Activated CD8-positive, alpha-beta memory T cell treated with anti-CD3 and anti-CD28 coated beads, Interleukin-2, amount 50 U/mL, for 4 hours (primary cell): ENCODE data around the gene OLFML2B.
"Not testable (repeated sequence)": the region's sequence is repeated elsewhere in the genome, so short reads cannot be mapped to it uniquely, and the experiment has no call there.

Experiments used
- DNase-seq: peaks from one replicate; pipeline ENCODE4 v3.0.0-alpha.2; 2020

The OLFML2B gene

GRCh38 chr1:162033428-162033827, 9.8 kb upstream of the OLFML2B start:
- no peak for DNase-seq

- no peak for DNase-seq
These were observed 7.2 kb upstream of the OLFML2B start for GRCh38 chr1:162030759-162031280.

DNA sequence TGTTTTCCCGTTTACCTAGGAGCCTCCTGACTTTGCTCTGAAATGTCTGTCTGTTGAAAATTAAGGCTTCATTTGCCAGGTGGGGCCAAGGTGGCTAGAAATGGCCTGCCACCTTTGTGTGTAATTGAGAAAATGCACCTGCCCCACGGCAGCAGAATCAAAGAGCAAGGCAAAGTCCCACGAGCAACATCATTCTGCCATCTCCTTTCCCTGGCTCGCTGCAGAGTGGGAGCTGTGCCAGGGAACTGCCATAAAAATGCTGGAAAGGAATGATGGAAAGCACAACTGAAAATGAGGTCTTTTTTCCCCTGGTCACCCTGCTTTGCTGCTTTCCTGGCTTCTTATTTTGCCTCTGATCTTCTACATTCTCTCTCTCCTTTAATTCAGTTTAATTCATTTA, 5.5 kb upstream of the OLFML2B start:
- no peak for DNase-seq

GRCh38 chr1:162028726-162029125, 5.1 kb upstream of the OLFML2B start:
- DNase-seq: no peak

- no peak for DNase-seq
These were observed 3.2 kb upstream of the OLFML2B start for GRCh38 chr1:162026881-162027280.

- DNase-seq: no peak
These were observed 1.9 kb upstream of the OLFML2B start for GRCh38 chr1:162025541-162025940.

GRCh38 chr1:162023181-162023546, 505 bp downstream of the OLFML2B start:
- DNase-seq: no peak

GRCh38 chr1:162022626-162023025, 1.0 kb downstream of the OLFML2B start:
- no peak for DNase-seq

DNA sequence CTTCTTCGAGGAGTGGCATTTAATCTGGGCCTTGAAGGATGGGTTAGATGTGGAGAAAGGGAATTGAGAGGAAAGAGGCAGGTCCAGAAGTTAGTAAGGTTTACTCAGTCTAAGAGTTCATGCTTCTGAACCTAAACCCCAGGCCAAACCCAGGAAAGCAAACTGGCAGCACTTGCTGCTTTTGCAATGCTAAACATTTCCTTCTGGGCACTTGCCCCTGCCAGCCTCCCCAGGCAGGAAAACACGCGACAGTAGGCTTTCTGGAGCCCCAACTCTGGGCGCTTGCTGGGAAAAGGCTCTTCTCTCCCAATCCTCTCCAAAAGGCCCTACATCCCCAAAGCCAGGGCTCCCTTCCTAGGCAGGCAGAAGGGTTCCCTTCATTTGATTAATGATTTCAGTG, 2.5 kb downstream of the OLFML2B start:
- no peak for DNase-seq

DNA sequence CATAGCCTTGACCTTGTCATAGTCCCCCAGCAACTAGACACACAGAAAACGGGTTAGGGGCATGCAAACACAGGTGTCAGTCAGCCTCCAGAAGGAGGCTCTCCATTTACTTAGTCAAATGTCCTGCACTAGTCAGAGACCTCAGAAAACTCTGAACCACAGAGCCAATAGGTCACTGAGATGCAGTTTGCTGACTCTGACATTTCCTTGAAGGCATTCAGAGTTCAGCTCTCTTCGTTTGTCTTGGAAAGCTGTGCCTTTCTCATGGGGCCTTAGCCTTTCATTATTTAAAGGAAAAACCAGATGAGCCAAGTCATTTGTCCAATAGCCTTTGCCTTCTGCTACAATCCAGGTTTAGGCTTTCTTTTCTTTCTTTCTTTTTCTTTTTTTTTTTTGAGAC, 3.5 kb downstream of the OLFML2B start:
- no peak for DNase-seq

DNA sequence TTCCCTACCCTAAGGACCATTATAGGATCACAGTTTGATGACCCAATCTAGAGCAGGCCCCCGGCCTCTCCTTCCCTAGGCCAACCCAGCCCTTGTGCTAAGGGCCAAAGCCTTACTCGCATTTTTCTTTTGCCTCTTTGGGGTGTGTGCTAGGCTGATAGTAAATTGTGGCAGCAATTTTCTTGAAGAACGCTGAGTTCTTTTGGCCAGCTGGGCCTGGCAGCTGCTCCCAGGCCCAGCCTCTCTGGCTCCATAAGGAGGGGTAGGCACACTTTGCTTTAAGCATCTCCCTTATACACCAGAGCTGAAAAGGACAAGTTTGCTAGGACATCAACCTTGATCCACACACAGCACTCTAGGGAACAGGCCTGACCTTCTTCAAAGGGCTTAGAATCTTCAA, 4.2 kb downstream of the OLFML2B start:
- DNase-seq: no peak

- DNase-seq: no peak
These were observed 4.7 kb downstream of the OLFML2B start for GRCh38 chr1:162019006-162019405.

- DNase-seq: no peak
These were observed 5.3 kb downstream of the OLFML2B start for GRCh38 chr1:162018418-162018817.

GRCh38 chr1:162017791-162018190, 5.9 kb downstream of the OLFML2B start:
- DNase-seq: not testable (repeated sequence)

GRCh38 chr1:162016631-162017030, 7.0 kb downstream of the OLFML2B start:
- no peak for DNase-seq

DNA sequence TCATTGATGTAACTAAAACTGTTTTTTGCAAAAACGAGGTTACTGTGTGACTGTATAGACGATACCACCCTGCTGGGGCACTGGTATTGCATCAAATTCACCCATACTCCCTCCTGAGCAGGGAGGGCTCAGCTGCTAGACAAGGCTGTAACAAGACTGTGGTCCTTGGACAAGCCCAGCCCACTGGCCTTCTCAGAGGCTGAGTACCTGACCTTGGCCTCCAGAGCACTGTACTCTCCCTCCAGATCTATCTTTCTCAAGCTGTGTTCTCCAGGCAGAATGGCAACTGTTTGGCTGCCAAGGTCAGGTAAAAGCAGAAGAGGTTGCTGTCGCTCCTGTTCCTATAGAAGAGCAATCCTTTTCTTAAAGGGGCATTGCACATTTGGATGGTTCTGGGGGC, 8.5 kb downstream of the OLFML2B start:
- DNase-seq: no peak

- no peak for DNase-seq
These were observed 9.5 kb downstream of the OLFML2B start for GRCh38 chr1:162014202-162014601.

DNA sequence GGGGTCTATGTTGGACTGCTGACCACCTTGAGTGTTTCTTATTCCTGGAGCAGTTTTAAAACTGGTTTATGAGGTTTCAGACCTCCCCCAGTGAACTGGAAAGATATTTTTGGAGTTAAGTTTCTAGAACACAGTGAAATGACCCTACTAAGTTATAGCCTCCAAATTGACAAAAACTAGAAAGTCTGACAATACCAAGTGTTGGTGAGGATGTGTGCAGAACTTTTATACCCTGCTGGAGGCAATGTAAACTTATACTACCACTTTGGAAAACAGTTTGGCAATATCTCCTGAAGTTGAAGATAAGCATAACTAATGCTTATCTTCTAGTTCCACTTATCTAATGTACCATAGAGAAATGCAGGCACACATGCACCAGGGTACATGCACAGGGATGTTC, 10.4 kb downstream of the OLFML2B start:
- DNase-seq: no peak

- DNase-seq: no peak
These were observed 12.2 kb downstream of the OLFML2B start for GRCh38 chr1:162011337-162012012.

- DNase-seq: no peak
These were observed 13.5 kb downstream of the OLFML2B start for GRCh38 chr1:162010175-162010506.

DNA sequence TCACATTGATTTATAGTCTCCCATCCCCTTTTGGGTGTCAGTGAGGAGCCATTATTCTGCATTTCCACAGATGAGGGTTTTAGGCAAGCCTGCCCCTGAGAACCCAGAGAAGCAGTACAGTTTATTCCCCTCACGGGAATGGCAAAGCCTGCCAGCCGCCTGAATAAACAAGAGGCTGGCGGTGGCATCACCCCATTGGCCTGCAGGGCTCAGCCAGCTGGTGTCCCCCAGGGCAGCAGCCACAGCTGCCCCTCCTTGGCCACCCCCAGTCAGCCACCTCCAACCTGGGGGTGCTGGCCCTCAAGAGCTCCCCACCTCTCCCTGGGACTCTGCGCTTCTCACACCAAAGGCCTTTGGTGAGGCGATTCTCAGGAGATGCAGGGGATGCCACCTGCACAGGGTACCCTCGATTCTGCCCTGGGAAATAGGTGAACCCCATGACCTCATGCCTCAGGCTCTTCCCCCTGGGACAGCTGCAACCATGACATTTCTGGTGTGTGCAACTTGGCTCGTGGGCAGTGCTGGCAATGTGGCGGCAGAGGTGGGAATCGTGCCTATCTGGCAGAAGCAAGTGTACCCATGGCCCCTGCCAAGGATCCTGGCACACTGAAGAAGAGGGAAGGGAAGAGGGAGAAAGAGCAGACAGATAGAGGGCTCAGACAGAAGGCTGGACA, 14.0 kb downstream of the OLFML2B start:
- DNase-seq: no peak

- no peak for DNase-seq
These were observed 14.9 kb downstream of the OLFML2B start for GRCh38 chr1:162008799-162009198.

DNA sequence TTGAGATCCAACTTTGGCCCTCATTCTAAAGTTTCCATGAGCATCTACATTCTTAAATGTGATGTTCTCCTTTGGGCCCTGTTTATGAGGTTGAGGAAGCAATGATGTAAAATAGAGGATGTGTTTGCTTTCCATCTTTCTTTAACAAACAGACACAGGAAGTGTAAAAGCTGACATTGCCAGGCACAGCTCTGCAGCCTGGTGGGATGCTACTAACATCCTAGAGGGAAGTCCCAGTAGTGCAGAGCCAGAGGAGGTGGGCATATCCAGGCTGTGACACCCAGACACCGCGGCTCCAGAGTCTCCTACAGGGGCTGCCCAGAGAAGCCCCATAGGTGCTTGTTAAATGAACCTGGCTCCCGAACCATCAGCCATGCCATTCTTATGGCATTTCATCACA, 16.2 kb downstream of the OLFML2B start:
- no peak for DNase-seq

DNA sequence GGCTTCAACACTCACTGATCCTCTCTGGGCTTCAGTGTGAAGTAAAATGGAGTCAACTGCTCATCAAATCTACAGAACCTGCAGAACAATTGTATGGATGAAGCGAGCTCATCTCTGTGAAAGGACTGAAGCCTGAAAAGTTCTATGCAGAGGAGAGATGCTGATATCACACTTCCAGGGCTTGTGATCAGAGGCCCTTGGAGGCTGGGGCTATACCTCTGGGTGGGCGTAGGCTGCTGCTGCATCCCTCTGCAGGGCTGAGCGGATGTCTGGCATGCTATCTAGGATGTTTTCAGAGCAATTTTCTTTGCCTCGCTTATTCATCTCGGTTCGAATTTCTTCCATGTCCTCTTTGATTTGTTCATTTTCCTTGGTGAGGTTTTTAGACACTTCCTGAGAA, 17.6 kb downstream of the OLFML2B start:
- no peak for DNase-seq

- DNase-seq: no peak
These were observed 19.2 kb downstream of the OLFML2B start for GRCh38 chr1:162004441-162004950.
